AG08396 (cell line): ENCODE results near the gene PLEKHG7.

Experiments used
- DNase-seq: peaks from one replicate; pipeline ENCODE4 v3.0.0; 2012; ENCODE audit warnings: low spot score, mixed read lengths

The PLEKHG7 gene

GRCh38 chr12:92802906-92803305 is 100.1 kb downstream of the PLEKHG7 start:
- DNase-seq: no peak

DNA sequence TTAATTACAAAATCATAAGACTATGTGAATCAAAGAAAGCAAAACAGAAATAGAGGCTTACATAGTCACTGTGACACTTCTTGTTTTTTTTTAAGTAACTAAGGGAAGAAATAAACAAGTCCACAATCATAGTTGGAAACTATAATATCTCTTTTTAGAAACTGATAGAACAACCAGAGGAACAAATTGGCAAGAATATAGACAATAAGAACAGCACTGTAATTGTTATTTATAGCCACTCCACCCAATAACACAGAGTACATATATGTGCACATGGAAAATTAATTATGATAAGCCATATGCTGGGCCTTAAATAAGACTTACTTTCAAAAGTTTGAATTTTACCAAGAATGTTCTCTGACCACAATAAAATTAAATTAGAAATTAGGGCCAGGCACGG is 101.1 kb downstream of the PLEKHG7 start:
- no peak for DNase-seq

GRCh38 chr12:92810370-92810769 is 107.6 kb downstream of the PLEKHG7 start:
- DNase-seq: no peak

DNA sequence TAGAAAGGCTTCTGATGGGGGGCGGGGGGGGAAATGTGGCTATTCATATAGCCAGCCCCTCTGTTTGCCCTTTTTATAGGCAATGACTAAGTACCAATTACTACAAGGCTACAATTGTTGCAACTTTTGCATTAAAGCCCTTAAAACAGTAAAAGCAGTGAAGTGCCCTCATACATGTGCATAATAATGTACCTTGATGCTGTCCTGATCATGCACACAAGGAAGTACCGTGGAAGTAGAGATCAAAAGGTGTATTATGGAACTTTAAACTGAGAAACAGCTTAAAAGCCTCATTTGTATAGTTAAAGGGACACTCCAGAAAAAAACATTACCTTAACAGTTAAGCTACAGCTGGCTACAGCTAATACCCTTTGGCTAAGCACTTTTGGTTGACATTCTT is 111.8 kb downstream of the PLEKHG7 start:
- DNase-seq: no peak

- DNase-seq: no peak
Measured at GRCh38 chr12:92821142-92821541, 118.4 kb downstream of the PLEKHG7 start.
